ENCODE data around the gene ZFYVE28.
"Not testable (repeated sequence)": the region's sequence is repeated elsewhere in the genome, so short reads cannot be mapped to it uniquely, and the experiment has no call there.

The ZFYVE28 gene

GRCh38 chr4:2383220-2383631 is 35.2 kb downstream of the ZFYVE28 start:
- not testable (repeated sequence) for H3K4me3 Mint-ChIP-seq, H3K36me3 Mint-ChIP-seq, ATAC-seq
- H3K27ac Mint-ChIP-seq = peak overlapping the region; percentile 38
- H3K4me1 Mint-ChIP-seq = peaks cover 15% of the 10 kb centered on the region
- H3K27me3 Mint-ChIP-seq = peaks cover 40% of the 10 kb centered on the region
- H3K9me3 Mint-ChIP-seq = peaks cover 11% of the 10 kb centered on the region

GRCh38 chr4:2382769-2383202 is 35.7 kb downstream of the ZFYVE28 start:
- Mint-ChIP-seq H3K27ac (peak overlapping the region; percentile 38), H3K27me3 (peaks cover 40% of the 10 kb centered on the region), H3K4me3 (peak overlapping the region; percentile 13), H3K4me1 (peaks cover 15% of the 10 kb centered on the region), H3K9me3 (peaks cover 11% of the 10 kb centered on the region)
- not testable (repeated sequence) for ATAC-seq, H3K36me3 Mint-ChIP-seq

DNA sequence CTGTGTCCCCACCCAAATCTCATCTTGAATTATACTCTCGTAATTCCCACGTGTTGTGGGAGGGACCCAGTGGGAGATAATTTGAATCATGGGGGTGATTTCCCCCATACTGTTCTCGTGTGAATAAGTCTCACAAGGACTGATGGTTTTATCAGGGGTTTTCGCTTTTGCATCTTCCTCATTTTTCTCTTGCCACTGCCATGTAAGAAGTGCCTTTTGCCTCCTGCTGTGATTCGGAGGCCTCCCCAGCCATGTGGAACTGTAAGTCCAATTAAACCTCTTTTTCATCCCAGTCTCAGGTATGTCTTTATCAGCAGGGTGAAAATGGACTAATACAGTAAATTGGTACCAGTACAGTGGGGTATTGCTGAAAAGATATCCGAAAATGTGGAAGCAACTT is 37.9 kb downstream of the ZFYVE28 start:
- Mint-ChIP-seq H3K27me3 (peaks cover 35% of the 10 kb centered on the region), H3K4me1 (peaks cover 15% of the 10 kb centered on the region)
- H3K4me3 Mint-ChIP-seq = not testable (repeated sequence)

GRCh38 chr4:2378898-2379297 is 39.5 kb downstream of the ZFYVE28 start:
- H3K9me3 Mint-ChIP-seq = peaks cover 11% of the 10 kb centered on the region
- no peak for ATAC-seq
- peaks cover 15% of the 10 kb centered on the region for H3K4me1 Mint-ChIP-seq
- H3K4me3 Mint-ChIP-seq = no peak overlapping the region
- no peak overlapping the region for H3K27ac Mint-ChIP-seq
- H3K36me3 Mint-ChIP-seq = peaks cover 6% of the 10 kb centered on the region
- H3K27me3 Mint-ChIP-seq = peaks cover 24% of the 10 kb centered on the region

More for the DNA sequence above, 37.9 kb downstream of the ZFYVE28 start:
- not testable (repeated sequence) for H3K27ac Mint-ChIP-seq, H3K36me3 Mint-ChIP-seq, ATAC-seq
- peaks cover 11% of the 10 kb centered on the region for H3K9me3 Mint-ChIP-seq

- Mint-ChIP-seq H3K36me3 (peaks cover 8% of the 10 kb centered on the region), H3K4me1 (peaks cover 11% of the 10 kb centered on the region), H3K9me3 (peaks cover 9% of the 10 kb centered on the region), H3K27me3 (peaks cover 19% of the 10 kb centered on the region), H3K27ac (no peak overlapping the region), H3K4me3 (no peak overlapping the region)
- ATAC-seq = no peak
Measured at GRCh38 chr4:2378401-2378800, 40.0 kb downstream of the ZFYVE28 start.

- Mint-ChIP-seq H3K36me3 (peaks cover 5% of the 10 kb centered on the region), H3K4me1 (no peaks in the 10 kb centered on the region), H3K9me3 (peaks cover 4% of the 10 kb centered on the region), H3K27ac (no peak overlapping the region), H3K27me3 (peaks cover 19% of the 10 kb centered on the region), H3K4me3 (no peak overlapping the region)
- ATAC-seq = no peak
Measured at GRCh38 chr4:2377241-2377640, 41.2 kb downstream of the ZFYVE28 start.

DNA sequence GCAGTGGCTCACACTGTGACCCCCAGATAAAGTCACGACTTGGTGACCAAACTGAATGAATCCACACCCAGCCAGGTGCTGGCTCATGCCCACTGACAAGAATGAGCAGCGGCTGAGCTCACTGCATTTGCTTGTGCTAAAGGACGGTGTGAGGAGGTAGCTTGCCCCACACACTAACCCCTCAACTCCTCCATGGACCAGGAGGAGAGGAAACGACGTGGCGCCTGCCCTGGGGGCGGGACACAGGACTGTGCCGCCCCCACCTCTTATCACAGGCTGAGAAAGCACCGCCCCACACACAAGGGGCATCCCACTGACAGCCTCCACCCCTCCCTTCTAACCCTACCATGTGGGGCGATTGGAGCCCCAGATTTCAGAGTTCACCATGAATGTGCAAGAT is 43.0 kb downstream of the ZFYVE28 start:
- peaks cover 33% of the 10 kb centered on the region for H3K27me3 Mint-ChIP-seq
- no peaks in the 10 kb centered on the region for H3K4me1 Mint-ChIP-seq
- no peak overlapping the region for H3K4me3 Mint-ChIP-seq
- peaks cover 5% of the 10 kb centered on the region for H3K36me3 Mint-ChIP-seq
- H3K27ac Mint-ChIP-seq = no peak overlapping the region
- no peaks in the 10 kb centered on the region for H3K9me3 Mint-ChIP-seq
- ATAC-seq = no peak

GRCh38 chr4:2373532-2373931 is 44.9 kb downstream of the ZFYVE28 start:
- Mint-ChIP-seq H3K36me3 (peaks cover 5% of the 10 kb centered on the region), H3K4me3 (no peak overlapping the region), H3K9me3 (peaks cover 5% of the 10 kb centered on the region), H3K27me3 (peaks cover 31% of the 10 kb centered on the region), H3K27ac (no peak overlapping the region), H3K4me1 (no peaks in the 10 kb centered on the region)
- no peak for ATAC-seq

GRCh38 chr4:2372488-2373030 is 45.9 kb downstream of the ZFYVE28 start:
- Mint-ChIP-seq H3K27ac (no peak overlapping the region), H3K9me3 (peaks cover 5% of the 10 kb centered on the region), H3K27me3 (peaks cover 22% of the 10 kb centered on the region), H3K4me3 (no peak overlapping the region), H3K36me3 (peaks cover 5% of the 10 kb centered on the region), H3K4me1 (no peaks in the 10 kb centered on the region)
- peak; percentile 7 for ATAC-seq

GRCh38 chr4:2371765-2372487 is 46.5 kb downstream of the ZFYVE28 start:
- H3K9me3 Mint-ChIP-seq = peaks cover 5% of the 10 kb centered on the region
- H3K4me3 Mint-ChIP-seq = no peak overlapping the region
- no peak overlapping the region for H3K27ac Mint-ChIP-seq
- H3K36me3 Mint-ChIP-seq = peaks cover 5% of the 10 kb centered on the region
- no peaks in the 10 kb centered on the region for H3K4me1 Mint-ChIP-seq
- H3K27me3 Mint-ChIP-seq = peaks cover 15% of the 10 kb centered on the region
- ATAC-seq = peak; percentile 28

DNA sequence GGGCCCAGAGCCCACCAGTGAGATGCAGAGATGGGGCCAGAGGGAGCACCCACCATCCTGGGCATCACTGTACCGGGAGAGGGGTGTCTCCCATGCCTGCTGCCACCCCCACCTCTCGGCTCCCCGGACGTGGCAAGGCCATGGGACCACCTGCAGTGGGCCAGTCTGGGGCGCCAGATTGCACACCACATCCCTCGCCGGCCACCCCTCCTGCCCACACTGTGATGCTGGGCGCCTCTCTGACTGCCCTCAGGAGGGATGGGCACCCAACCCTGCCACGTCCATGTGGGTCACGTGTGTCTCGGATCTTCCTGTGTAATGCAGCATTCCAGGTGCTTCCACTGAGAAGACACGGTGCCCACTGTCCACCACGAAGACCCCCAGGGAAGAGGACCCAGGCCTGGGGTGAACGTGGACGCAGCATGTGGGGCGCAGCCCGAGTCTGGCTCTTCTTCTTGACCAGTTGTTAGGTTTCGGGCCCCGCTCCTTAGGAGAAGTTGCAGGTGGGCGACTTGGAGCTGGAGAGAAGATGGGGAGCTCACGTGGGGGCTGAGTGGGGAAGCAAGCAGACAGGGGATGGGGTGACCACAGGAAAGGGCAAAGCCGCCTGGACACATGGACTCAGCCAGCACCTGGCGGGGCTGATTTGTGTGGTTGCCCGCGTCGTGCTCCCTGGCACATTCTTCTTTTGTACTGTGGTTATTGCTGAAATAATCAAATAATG is 47.7 kb downstream of the ZFYVE28 start:
- H3K27me3 Mint-ChIP-seq = peaks cover 15% of the 10 kb centered on the region
- no peak overlapping the region for H3K27ac Mint-ChIP-seq
- ATAC-seq = no peak
- no peaks in the 10 kb centered on the region for H3K4me1 Mint-ChIP-seq
- no peak overlapping the region for H3K4me3 Mint-ChIP-seq
- H3K36me3 Mint-ChIP-seq = peaks cover 5% of the 10 kb centered on the region
- peaks cover 5% of the 10 kb centered on the region for H3K9me3 Mint-ChIP-seq

- Mint-ChIP-seq H3K36me3 (peaks cover 3% of the 10 kb centered on the region), H3K9me3 (peaks cover 5% of the 10 kb centered on the region), H3K4me3 (no peak overlapping the region), H3K4me1 (no peaks in the 10 kb centered on the region), H3K27me3 (peaks cover 15% of the 10 kb centered on the region), H3K27ac (no peak overlapping the region)
- no peak for ATAC-seq
Measured at GRCh38 chr4:2368746-2369437, 49.6 kb downstream of the ZFYVE28 start.

DNA sequence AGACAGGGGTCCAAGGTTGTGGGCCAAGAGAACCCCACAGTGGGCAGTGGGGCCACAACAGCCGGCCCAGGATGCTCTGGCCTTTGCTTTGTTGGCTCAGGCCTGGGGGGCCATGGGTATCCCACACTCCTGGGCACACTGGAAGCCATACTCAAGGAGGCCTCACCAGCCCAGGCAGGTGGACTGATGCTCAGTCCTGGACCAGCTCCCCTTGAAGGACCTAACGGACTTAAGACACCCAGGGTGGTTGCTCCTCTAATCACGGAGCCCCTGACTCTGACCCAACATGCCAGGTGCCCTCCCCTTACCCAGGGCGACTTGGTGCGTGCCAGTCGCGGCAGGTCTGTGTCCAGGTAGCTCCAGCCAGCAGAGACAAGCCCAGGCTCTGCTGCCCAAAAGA is 50.8 kb downstream of the ZFYVE28 start:
- no peak for ATAC-seq
- H3K9me3 Mint-ChIP-seq = peaks cover 5% of the 10 kb centered on the region

DNA sequence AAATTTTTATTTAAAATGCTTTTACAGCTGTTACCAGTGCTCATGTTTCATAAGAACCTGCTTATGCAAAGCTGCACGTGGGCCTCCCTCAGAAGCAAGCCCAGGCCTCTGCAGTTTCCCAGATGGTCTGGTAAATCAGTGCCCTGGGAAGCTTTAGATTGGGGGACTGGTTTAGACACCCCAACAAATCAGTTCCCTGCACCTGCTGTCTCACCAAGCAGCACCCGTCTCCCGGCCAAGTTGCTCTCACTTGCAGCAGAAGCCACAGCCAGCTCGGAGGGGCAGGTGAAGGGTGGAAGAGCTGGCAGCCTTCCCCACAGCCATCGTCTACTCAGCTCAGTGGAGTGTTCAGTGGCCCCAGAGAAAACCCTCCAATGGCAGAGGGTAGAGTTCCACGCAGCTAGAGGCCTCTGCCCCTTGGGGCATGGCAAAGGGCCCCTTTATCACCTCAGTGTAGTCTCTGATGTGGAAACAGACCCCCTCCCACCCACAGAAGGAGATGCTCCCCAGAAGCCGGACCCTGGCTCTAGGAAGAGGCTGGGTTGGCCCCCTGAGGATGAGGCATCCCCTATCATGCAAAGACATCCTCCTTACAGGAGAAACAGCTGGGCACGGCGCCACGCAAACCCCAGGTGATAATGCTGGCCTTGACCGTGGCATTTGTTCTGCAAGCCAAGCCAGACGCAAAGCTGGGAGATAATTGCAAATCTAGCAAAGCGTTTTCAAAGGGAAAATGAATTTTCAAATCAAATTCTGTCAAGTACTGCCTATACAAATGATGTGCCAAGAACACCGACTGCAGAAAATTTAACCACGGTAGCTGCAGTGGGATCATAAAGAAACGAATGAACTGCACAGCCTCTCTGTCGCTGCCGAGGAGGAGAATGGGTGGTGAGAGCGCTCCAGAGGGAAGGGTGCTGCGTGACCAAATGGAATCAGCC is 51.9 kb downstream of the ZFYVE28 start:
- Mint-ChIP-seq H3K27ac (no peak overlapping the region), H3K4me1 (no peaks in the 10 kb centered on the region), H3K9me3 (peaks cover 5% of the 10 kb centered on the region), H3K4me3 (no peak overlapping the region), H3K36me3 (no peaks in the 10 kb centered on the region), H3K27me3 (peaks cover 12% of the 10 kb centered on the region)
- no peak for ATAC-seq

More for the DNA sequence above, 50.8 kb downstream of the ZFYVE28 start:
- Mint-ChIP-seq H3K4me1 (no peaks in the 10 kb centered on the region), H3K27me3 (peaks cover 15% of the 10 kb centered on the region), H3K4me3 (no peak overlapping the region), H3K36me3 (no peaks in the 10 kb centered on the region), H3K27ac (no peak overlapping the region)

All from stimulated activated memory B cell treated with anti-CD40 and anti-IgM and Interleukin-4, amounts not matched to agents 10 μg/mL and 1 μg/mL and 100 μg/mL, for 72 hours (primary cell).